ENCODE data around the gene RRM2.

Gene RRM2

GRCh38 chr2:10178751-10179150, 56.2 kb downstream of the RRM2 start:
- no peaks in the 10 kb centered on the region for H3K27me3 Mint-ChIP-seq (ENCODE audit: low read depth)
- TF ChIP-seq CTCF (IDR thresholded peaks at IDR 0.05; ENCODE audit: unreplicated experiment in 3 of 3): no peak
- H3K9me3 Mint-ChIP-seq: no peaks in the 10 kb centered on the region
- no peak overlapping the region for H3K4me3 Mint-ChIP-seq
- H3K27ac Mint-ChIP-seq: no peak overlapping the region
- H3K4me1 Mint-ChIP-seq: no peaks in the 10 kb centered on the region
- H3K36me3 Mint-ChIP-seq (ENCODE audit: low read depth): peaks cover 10% of the 10 kb centered on the region

GRCh38 chr2:10179422-10179821, 56.9 kb downstream of the RRM2 start:
- peaks cover 10% of the 10 kb centered on the region for H3K36me3 Mint-ChIP-seq (ENCODE audit: low read depth)

GRCh38 chr2:10180229-10180628, 57.7 kb downstream of the RRM2 start:
- H3K27ac Mint-ChIP-seq: no peak overlapping the region
- peaks cover 10% of the 10 kb centered on the region for H3K36me3 Mint-ChIP-seq (ENCODE audit: low read depth)
- H3K27me3 Mint-ChIP-seq (ENCODE audit: low read depth): no peaks in the 10 kb centered on the region
- H3K9me3 Mint-ChIP-seq: no peaks in the 10 kb centered on the region
- H3K4me1 Mint-ChIP-seq: peaks cover 5% of the 10 kb centered on the region
- TF ChIP-seq CTCF (IDR thresholded peaks at IDR 0.05; ENCODE audit: unreplicated experiment in 3 of 3): no peak
- no peak overlapping the region for H3K4me3 Mint-ChIP-seq

More at GRCh38 chr2:10179422-10179821, 56.9 kb downstream of the RRM2 start:
- no peaks in the 10 kb centered on the region for H3K9me3 Mint-ChIP-seq
- no peaks in the 10 kb centered on the region for H3K4me1 Mint-ChIP-seq
- no peaks in the 10 kb centered on the region for H3K27me3 Mint-ChIP-seq (ENCODE audit: low read depth)
- no peak overlapping the region for H3K4me3 Mint-ChIP-seq
- no peak overlapping the region for H3K27ac Mint-ChIP-seq
- TF ChIP-seq CTCF (IDR thresholded peaks at IDR 0.05; ENCODE audit: unreplicated experiment in 3 of 3): no peak

All from nephron (organoid).